PFSK-1 (cell line): ENCODE measurements around the gene STARD3NL.

Source experiments
- FOXP2 ChIP-seq: optimal IDR thresholded peaks from 2 replicates; pipeline ENCODE3; 2011; ENCODE audit warnings: borderline replicate concordance, control low read depth, inconsistent platforms; ENCODE audit not compliant: insufficient read depth; ENCODE audit errors: extremely low read length, extremely low read depth
- POLR2AphosphoS5 ChIP-seq: IDR thresholded peaks from 2 replicates; pipeline ENCODE4 v1.6.1; 2012; ENCODE audit warnings: low read depth, mild to moderate bottlenecking, control low read depth, low read length, moderate library complexity
- REST ChIP-seq, 2 experiments: IDR thresholded peaks; 2 replicates each; pipeline versions ENCODE4 v1.6.1 to v1.8.0; 2011 to 2012; ENCODE audit warnings: low read depth in 2 of 2, low read length in 2 of 2, control low read depth in 1 of 2, inconsistent platforms in 1 of 2, mild to moderate bottlenecking in 1 of 2, moderate library complexity in 1 of 2; ENCODE audit not compliant: insufficient read depth in 1 of 2
- SIN3A ChIP-seq: IDR thresholded peaks from 2 replicates; pipeline ENCODE4 v1.6.1; 2012; ENCODE audit warnings: mild to moderate bottlenecking, low read length, moderate library complexity, borderline replicate concordance; ENCODE audit not compliant: insufficient read depth
- TAF1 ChIP-seq: IDR thresholded peaks from 2 replicates; pipeline ENCODE4 v1.6.1; 2012; ENCODE audit warnings: low read length, control low read depth, borderline replicate concordance; ENCODE audit not compliant: insufficient read depth

Gene STARD3NL

GRCh38 chr7:38191791-38192190, 13.7 kb downstream of the STARD3NL start:
- TF ChIP-seq TAF1: no peak

- no peak for TF ChIP-seq FOXP2
- no peak for TF ChIP-seq SIN3A
- no peak for TF ChIP-seq REST (IDR thresholded peaks at IDR 0.05; ENCODE audit: insufficient read depth in 1 of 2, low read depth in 2 of 2, low read length in 2 of 2)
- TF ChIP-seq POLR2AphosphoS5: no peak
- no peak for TF ChIP-seq TAF1
Measured at GRCh38 chr7:38192327-38192726, 14.3 kb downstream of the STARD3NL start.

GRCh38 chr7:38195804-38196595, 18.0 kb downstream of the STARD3NL start:
- TF ChIP-seq SIN3A (no peak), TAF1 (no peak), POLR2AphosphoS5 (no peak), FOXP2 (no peak), REST (IDR thresholded peaks at IDR 0.05; ENCODE audit: insufficient read depth in 1 of 2, low read depth in 2 of 2, low read length in 2 of 2) (no peak)

GRCh38 chr7:38198366-38198765, 20.3 kb downstream of the STARD3NL start:
- no peak for TF ChIP-seq POLR2AphosphoS5
- TF ChIP-seq TAF1: no peak
- TF ChIP-seq FOXP2: no peak
- TF ChIP-seq REST (IDR thresholded peaks at IDR 0.05; ENCODE audit: insufficient read depth in 1 of 2, low read depth in 2 of 2, low read length in 2 of 2): no peak
- TF ChIP-seq SIN3A: no peak

- no peak for TF ChIP-seq TAF1
- TF ChIP-seq POLR2AphosphoS5: no peak
- TF ChIP-seq REST (IDR thresholded peaks at IDR 0.05; ENCODE audit: insufficient read depth in 1 of 2, low read depth in 2 of 2, low read length in 2 of 2): no peak
- no peak for TF ChIP-seq FOXP2
- no peak for TF ChIP-seq SIN3A
Measured at GRCh38 chr7:38199154-38199553, 21.1 kb downstream of the STARD3NL start.
